Left ventricle myocardium inferior (tissue), 1 donor: Measurements from ENCODE around the gene LRRC59. TPM values are rescaled to one million over a fixed set of nuclear protein-coding genes. Genes with fewer than 3 reads are reported as not detected.
A peak's percentile ranks its signal among the peaks of the same experiment; 100 is the strongest.
"Not testable (repeated sequence)": the region's sequence is repeated elsewhere in the genome, so short reads cannot be mapped to it uniquely, and the experiment has no call there.

ENCODE experiments used
- DNase-seq: peaks from one replicate; pipeline ENCODE4 v3.0.0-alpha.2; 2020
- H3K27ac ChIP-seq: fragments of 200-600 bp; replicated peaks from 2 replicates; pipeline ENCODE4 v1.8.0; 2021
- H3K27me3 ChIP-seq: fragments of 200-600 bp; 2 replicates; pipeline ENCODE4 v1.8.0; 2021; ENCODE audit warnings: low read depth
- H3K36me3 ChIP-seq: fragments of 200-600 bp; 2 replicates; pipeline ENCODE4 v1.8.0; 2021
- H3K4me1 ChIP-seq: fragments of 200-600 bp; 2 replicates; pipeline ENCODE4 v1.8.0; 2021
- H3K4me3 ChIP-seq: fragments of 200-600 bp; 2 replicates; pipeline ENCODE4 v1.8.0; 2021; ENCODE audit warnings: mild to moderate bottlenecking, moderate library complexity
- H3K9me3 ChIP-seq: fragments of 200-600 bp; replicated peaks from 2 replicates; pipeline ENCODE4 v1.8.0; 2021
- CTCF ChIP-seq: fragments of 200-600 bp; IDR thresholded peaks from 2 replicates; pipeline ENCODE4 v1.8.0; 2021; ENCODE audit warnings: antibody characterized with exemption, mild to moderate bottlenecking, borderline replicate concordance
- intact Hi-C: fragments of 100-400 bp; cut with micrococcal nuclease; formaldehyde crosslinking; loops from one replicate; pipeline ENCODE4 v1.11.0; 2022
- total RNA-seq: library from RNA; stranded (reverse); fragmentation: NEBNext Ultra II Directional; extraction: Animal tissue kit (Norgen Biotek cat#: 25700); gene quantifications from one replicate; pipeline ENCODE4 v1.2.1, GENCODE V29; 2021
- donor health status: DM: no; HTN: yes; CAD: no; lungs with severe emphysema.

The LRRC59 gene
- total RNA-seq, 1 donor from 2014 or later: 23.7 TPM

- Histone ChIP-seq H3K9me3 (no peaks in the 10 kb centered on the region), H3K4me1 (peaks cover 22% of the 10 kb centered on the region), H3K27me3 (no peaks in the 10 kb centered on the region), H3K27ac (no peak overlapping the region), H3K4me3 (no peak overlapping the region), H3K36me3 (no peaks in the 10 kb centered on the region)
- DNase-seq: no peak
- intact Hi-C loops: no loop called here
- no peak for TF ChIP-seq CTCF
Measured at GRCh38 chr17:50430821-50431618, 33.7 kb upstream of the LRRC59 start.

DNA sequence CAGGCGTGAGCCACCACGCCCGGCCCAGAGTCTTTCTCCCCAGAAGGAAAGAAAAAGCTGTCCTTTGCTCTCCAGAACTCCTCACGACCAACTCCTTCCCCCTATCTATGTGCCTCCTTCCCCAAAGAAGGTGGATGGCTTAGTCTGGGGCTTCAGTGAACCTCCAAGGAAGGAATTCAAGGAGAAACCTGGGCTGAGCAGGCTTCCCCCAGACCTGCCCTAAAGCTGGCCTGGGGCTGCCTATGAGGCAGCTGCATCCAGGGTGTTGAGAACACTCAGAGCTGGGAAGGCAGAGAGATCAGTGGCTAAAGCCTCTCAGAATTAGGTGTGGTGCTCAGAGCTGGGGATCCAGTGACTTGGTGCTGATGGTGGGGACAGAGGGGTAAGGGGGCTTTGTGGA is 32.5 kb upstream of the LRRC59 start:
- peaks cover 35% of the 10 kb centered on the region for H3K4me1 ChIP-seq
- no peaks in the 10 kb centered on the region for H3K36me3 ChIP-seq
- no peak overlapping the region for H3K27ac ChIP-seq
- H3K4me3 ChIP-seq: no peak overlapping the region
- H3K27me3 ChIP-seq: no peaks in the 10 kb centered on the region
- DNase-seq: no peak
- intact Hi-C loops: no loop called here
- no peaks in the 10 kb centered on the region for H3K9me3 ChIP-seq
- no peak for TF ChIP-seq CTCF

- no peak for DNase-seq
- Histone ChIP-seq H3K27ac (no peak overlapping the region), H3K4me3 (no peak overlapping the region), H3K36me3 (no peaks in the 10 kb centered on the region), H3K4me1 (peaks cover 37% of the 10 kb centered on the region), H3K9me3 (no peaks in the 10 kb centered on the region), H3K27me3 (no peaks in the 10 kb centered on the region)
- intact Hi-C loops: no loop called here
- no peak for TF ChIP-seq CTCF
Measured at GRCh38 chr17:50428831-50429424, 31.6 kb upstream of the LRRC59 start.

- H3K27me3 ChIP-seq, H3K4me3 ChIP-seq, H3K9me3 ChIP-seq, DNase-seq, H3K27ac ChIP-seq, intact Hi-C loops, H3K36me3 ChIP-seq: not testable (repeated sequence)
- H3K4me1 ChIP-seq: peaks cover 37% of the 10 kb centered on the region
Measured at GRCh38 chr17:50428126-50428525, 30.8 kb upstream of the LRRC59 start.

DNA sequence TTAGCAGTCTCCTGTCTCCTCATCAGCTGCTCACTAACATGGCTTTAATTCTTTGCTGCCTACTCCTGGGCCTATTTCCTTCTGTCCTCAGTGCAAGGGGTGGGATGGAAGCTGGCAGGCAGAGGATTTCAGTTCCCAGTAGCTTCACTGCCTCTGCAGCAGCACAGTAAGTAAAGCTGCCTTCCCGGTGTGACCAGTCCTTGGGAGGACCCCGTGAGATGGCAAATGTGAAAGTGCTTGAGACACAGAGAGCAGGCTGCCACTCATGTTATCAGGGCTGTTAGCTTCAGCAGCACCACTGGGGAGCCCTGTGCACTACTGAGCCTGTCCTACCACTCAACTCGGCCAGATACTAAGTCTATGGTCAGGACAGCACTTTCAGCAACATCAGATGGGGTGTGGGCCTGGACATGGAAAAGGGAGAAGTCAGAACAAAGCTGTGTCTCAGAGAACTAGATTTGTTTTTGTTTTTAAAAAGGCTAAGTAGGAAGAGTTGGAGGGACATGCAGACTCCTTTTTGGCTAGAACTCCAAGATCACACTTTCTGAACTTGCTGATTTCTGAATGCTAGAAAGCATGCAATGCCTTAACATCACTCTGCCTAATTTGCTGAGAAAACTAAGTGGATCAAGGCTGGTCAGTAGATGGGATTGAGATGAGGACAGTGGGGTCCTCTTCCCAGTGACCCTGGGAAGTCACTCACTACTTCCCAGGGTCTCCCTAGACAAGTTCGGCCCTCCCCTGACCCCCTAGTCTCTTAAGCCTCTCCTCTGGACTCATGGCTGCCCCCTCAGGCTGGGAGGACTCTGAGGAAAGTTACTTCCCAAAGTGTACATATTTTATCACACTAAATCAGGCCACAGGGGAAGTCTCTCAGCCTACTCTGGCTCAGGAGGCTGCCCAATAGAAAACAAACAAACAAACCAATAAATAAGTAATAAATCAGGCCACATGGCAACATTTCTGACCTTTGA is 29.8 kb upstream of the LRRC59 start:
- DNase-seq: peak; percentile 17
- intact Hi-C loops: no loop called here
- no peak for TF ChIP-seq CTCF
- Histone ChIP-seq H3K27ac (peak overlapping the region; percentile 83), H3K27me3 (no peaks in the 10 kb centered on the region), H3K36me3 (no peaks in the 10 kb centered on the region), H3K4me1 (peaks cover 37% of the 10 kb centered on the region), H3K4me3 (peak overlapping the region; percentile 90), H3K9me3 (no peaks in the 10 kb centered on the region)
